Left renal pelvis (tissue), 4 donors: ENCODE data around the gene GLP2R. TPM values are rescaled to one million over a fixed set of nuclear protein-coding genes. Genes with fewer than 3 reads are reported as not detected.

Experiments used
- DNase-seq, 4 donors: peaks; one replicate each; pipeline ENCODE4 v3.0.0-alpha.2; 2013; ENCODE audit warnings: low read depth in 4 of 4, low spot score in 3 of 4
- polyA plus RNA-seq, 4 donors: library from polyadenylated mRNA; unstranded; fragments of 120-200 nt; gene quantifications; one replicate each; pipeline ENCODE4 v1.2.1, GENCODE V29; 2013; ENCODE audit not compliant: insufficient read length in 4 of 4

The GLP2R gene
- polyA plus RNA-seq, 4 donors: 1.6 TPM; not detected in 3

DNA sequence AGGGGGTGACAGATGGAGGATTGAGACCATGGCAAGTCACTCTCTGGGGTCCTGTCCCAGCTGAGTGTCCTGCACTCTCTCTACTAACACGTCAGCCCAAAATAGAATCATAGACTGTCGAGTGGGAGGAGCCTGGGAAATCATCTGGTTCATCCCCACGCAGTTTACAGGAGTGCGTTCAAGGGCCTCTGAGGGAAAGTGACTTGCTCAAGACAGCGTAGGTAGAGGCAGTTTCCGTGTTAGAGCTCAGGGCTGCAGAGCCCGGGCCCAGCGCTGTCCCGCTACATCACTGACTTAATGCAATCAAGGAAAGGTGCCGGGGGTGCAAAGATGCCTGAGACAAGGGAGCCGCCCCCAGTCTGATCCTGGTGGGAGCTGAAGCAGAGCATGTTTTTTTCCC is 14.2 kb upstream of the GLP2R start:
- no peak for DNase-seq

DNA sequence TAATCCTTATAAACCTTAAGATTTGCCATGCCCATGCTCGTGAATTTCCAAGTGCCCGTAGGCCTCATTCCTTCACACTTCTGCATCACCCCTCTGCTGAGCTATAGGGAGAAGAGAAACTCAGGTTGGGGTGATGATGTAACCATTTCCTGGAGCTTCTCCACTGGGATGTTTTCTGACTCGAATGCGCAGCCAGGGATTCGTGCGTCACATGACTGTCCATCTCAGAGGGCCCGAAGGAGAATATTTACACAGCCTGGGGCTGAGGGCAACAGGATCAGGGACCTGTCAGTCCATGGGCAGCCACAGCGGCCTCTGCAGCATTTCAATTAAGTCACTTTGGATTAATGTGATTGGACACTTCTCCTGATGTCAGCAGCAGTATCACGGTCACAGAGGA is 12.6 kb upstream of the GLP2R start:
- DNase-seq: no peak

- no peak for DNase-seq
Observed at GRCh38 chr17:9814337-9814945, 11.3 kb upstream of the GLP2R start.

GRCh38 chr17:9816472-9816871 is 9.3 kb upstream of the GLP2R start:
- no peak for DNase-seq

- DNase-seq: peak in 2 of 4 donors; percentile 18 to 59
Observed at GRCh38 chr17:9817086-9817485, 8.6 kb upstream of the GLP2R start.

- no peak for DNase-seq
Observed at GRCh38 chr17:9818760-9819159, 7.0 kb upstream of the GLP2R start.

- no peak for DNase-seq
Observed at GRCh38 chr17:9820448-9820847, 5.3 kb upstream of the GLP2R start.

- DNase-seq: no peak
Observed at GRCh38 chr17:9821921-9822320, 3.8 kb upstream of the GLP2R start, which contains the start of gene GSG1L2. GSG1L2 (minus strand) TSS chr17:9822079; CDS start chr17:9822071, 8 bp downstream.

DNA sequence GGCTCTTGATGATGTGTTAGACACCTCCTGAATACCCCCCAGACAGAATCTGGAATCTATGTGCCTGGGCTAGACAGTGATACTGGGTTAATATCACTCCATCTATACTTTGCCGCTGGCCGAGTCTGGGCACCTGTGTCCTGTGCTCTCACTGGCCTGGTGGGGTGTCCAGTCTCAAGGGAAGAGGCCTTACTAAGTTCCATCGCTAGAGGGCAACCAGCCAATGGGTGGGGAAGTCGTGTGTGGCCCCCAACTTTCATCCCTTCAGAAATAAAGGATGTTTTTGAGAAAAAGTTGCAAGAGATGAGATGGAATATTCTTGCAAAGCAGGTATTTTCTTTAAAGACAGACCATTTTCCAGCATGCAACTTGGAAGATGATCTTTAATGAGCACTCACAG is 1.6 kb upstream of the GLP2R start:
- no peak for DNase-seq

- DNase-seq: no peak
Observed at GRCh38 chr17:9824797-9825338, 856 bp upstream of the GLP2R start.

DNA sequence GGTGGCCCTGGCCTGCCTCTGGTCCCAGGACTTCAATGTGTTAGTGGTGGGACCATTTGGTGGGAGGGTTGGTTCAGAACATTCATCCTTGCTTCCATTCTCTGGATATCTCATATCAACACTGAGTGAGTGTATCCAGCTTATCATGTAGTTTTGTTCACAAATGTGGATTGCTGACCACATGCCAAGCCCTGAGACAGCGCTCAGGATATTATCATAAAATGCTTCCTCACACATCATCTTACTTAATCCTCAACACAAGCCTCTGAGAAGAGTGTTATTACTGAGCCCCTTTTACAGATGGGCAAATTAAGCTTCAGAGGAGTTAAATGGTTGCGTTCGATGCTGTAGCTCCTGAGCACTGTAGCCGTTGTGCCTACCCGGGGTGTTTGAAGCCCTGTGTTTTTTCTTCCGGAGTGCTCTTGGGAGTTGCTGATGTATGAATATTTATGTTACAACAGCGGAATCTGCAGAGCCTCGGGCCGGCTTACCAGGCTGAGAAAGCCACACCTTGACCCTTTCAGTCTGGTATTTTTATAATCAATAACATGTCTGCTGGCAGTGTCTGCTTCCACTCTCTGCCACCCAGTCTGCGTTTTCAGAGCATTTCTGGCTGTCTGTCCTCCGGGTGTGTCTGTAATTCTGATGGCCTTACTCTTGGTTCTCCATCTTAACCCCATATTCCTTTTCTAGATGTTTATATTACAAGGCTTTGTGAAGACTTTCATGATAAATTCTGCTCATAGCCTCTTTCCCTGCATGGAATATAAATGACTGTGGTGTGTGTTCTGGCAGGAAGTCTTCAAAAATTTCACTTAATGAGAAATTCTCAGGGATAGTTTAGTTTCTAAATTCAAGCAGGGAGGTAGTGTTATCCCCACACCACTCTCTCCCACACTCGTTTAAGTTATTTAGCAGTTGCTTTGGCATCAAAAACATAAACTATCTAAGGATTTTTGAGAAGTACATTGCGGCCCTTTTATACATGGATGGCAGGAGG is 2.9 kb downstream of the GLP2R start:
- no peak for DNase-seq

- DNase-seq: no peak
Observed at GRCh38 chr17:9829343-9829742, 3.6 kb downstream of the GLP2R start.

- no peak for DNase-seq
Observed at GRCh38 chr17:9830711-9831110, 5.0 kb downstream of the GLP2R start.

DNA sequence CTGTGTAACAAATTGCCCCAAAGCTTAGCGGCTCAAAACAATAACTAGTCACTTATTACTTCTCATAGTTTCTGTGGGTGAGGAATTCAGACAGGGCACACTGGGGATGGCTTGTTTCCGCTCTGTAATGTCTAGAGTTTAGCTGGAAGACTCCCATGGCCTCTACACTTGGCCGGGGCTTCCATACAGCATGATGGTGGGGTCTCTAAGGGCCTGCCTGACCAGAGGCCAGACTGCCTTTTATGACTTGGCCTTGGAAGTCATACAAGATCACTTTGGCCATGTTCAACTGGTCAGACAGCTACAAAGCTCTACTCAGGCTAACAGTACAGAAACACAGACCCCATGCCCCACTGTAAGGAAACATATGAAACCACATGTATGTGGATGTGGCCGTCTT is 8.2 kb downstream of the GLP2R start:
- no peak for DNase-seq

GRCh38 chr17:9837551-9838471 is 12.1 kb downstream of the GLP2R start:
- DNase-seq: peak in 1 of 4 donors; percentile 25

- no peak for DNase-seq
Observed at GRCh38 chr17:9839433-9839832, 13.7 kb downstream of the GLP2R start.

DNA sequence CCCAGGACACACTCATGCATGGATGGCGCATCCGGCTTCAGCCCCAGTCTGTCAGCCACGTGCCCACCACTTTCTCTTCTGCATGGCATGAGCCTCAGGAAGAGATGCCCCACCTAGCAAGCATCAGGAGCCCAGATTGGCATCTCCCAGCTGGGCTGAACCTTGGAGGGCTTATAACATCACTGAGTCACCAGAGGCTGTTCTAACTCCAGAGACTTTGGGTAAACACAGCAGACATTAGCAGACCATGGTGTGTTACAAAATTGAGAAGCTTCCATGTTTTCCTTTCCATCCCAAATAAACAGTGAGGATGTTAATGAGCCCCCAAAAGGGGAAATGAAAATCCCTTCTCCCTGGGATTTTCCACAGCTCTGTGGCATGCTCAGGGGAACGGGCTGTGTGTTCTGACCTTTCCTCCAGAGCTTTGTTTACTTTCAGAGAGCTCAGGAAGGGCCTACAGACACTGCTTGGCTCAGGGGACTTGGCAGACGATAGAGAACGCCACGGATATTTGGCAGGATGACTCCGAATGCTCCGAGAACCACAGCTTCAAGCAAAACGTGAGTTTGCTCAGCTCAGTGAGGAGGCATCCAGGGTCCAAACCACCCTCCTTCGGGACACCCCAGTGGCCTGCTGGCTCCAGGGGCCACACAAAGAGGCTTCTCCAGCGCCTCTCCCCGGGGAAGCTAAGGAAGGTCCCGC is 16.5 kb downstream of the GLP2R start:
- DNase-seq: no peak

DNA sequence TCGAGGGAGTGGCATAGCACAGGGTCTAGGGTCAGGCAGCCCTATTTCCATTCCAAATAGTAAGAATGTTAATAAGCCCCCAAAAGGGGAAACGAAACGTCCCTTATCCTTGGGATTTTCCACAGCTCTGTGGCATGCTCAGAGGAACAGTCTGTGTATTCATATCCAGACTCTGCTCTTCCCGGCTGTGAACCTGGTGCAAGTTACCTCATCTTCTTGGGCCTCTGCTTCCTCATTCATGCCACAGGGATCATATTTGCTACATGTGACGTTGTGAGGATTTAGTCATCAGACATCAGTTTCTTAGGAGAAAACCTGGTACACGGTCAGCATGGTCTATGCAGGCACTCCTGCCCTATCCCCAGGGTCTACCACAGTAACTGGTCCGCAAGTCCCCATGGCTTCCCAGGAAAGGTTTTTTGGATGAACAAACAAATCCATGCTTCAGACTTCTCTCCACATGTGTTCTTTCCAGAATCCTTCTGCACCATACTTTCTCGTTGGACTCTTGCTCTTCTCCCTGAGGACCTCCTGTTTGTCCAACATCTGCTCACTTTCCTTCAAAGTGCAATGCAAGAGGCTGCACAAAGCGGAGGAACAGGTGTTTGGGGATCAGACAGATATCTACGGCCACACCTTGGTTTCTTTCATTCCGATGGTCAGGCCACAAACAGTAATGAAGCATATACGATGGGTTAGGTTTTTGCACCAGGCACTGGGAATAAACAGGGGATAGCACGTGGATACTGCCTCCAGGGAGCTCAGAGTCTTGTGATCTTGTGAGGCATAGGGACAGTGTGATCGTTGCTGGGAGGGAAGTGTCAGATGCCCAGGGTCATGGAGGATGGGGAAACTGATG is 17.7 kb downstream of the GLP2R start:
- DNase-seq: no peak

DNA sequence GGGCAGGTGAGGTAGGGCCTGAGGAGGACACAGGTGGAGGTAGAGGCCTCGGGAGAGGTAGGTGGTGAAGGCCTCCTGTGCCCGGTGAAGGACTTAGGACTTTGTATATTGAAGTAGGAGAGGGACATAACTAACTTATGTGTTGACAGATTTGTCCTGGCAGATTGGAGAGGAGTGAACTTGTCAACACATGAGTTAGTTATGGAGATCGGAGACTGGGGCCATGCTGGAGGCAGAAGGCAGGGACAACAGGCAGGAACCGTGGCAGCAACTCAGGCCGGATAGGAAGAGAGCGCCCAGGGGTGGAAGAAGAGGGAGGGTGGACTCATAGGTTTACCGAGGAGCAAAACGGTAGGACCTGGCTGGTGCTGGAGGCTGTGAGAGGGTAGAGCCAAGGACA is 18.4 kb downstream of the GLP2R start:
- no peak for DNase-seq
